CD4-positive, CD25-positive, alpha-beta regulatory T cell (primary cell): ENCODE results near the gene MT1B. TPM values are rescaled to one million over a fixed set of nuclear protein-coding genes. Genes with fewer than 3 reads are reported as not detected.

Experiments
- ATAC-seq, 2 donors: fragments of 150-1000 bp; cut with Tn5 transposase; one replicate each; pipeline ENCODE4 v1.10.0; 2021; ENCODE audit warnings: low read depth in 2 of 2, moderate number of reproducible peaks in 2 of 2, moderate library complexity in 1 of 2
- DNase-seq, 3 donors: peaks; one replicate each; pipeline versions ENCODE4 v3.0.0 to v3.0.0-alpha.2; 2012 to 2022; ENCODE audit warnings: mixed read lengths in 1 of 3
- H3K27ac ChIP-seq: one replicate; pipeline ENCODE4 v1.7.0; 2013; ENCODE audit warnings: mild to moderate bottlenecking, low read length; ENCODE audit not compliant: insufficient read depth, poor library complexity, severe bottlenecking
- H3K27me3 ChIP-seq: one replicate; pipeline ENCODE4 v1.7.0; 2013; ENCODE audit warnings: low read length; ENCODE audit not compliant: control insufficient read depth, insufficient read depth
- H3K36me3 ChIP-seq: one replicate; pipeline ENCODE4 v1.7.0; 2013; ENCODE audit warnings: mild to moderate bottlenecking, low read length, moderate library complexity; ENCODE audit not compliant: control insufficient read depth, insufficient read depth
- H3K4me1 ChIP-seq: 2 replicates; pipeline ENCODE4 v1.7.0; 2013; ENCODE audit warnings: mild to moderate bottlenecking, low read length; ENCODE audit not compliant: insufficient read depth, control insufficient read depth, poor library complexity, severe bottlenecking
- H3K4me3 ChIP-seq: one replicate; pipeline ENCODE4 v1.7.0; 2013; ENCODE audit warnings: low read depth, mild to moderate bottlenecking, low read length, moderate library complexity
- H3K9me3 ChIP-seq, 2 experiments: 1 replicate in 1 of 2; 2 replicates in 1 of 2; pipeline ENCODE4 v1.7.0; 2013; ENCODE audit warnings: low read length in 2 of 2, mild to moderate bottlenecking in 1 of 2, moderate library complexity in 1 of 2; ENCODE audit not compliant: control insufficient read depth in 2 of 2
- H3K27ac Mint-ChIP-seq, 3 donors: one replicate each; pipeline ENCODE4 v1.8.0; 2020 to 2022; ENCODE audit warnings: mild to moderate bottlenecking in 3 of 3, mixed read lengths in 3 of 3, moderate library complexity in 2 of 3
- H3K27me3 Mint-ChIP-seq: one replicate; pipeline ENCODE4 v1.8.0; 2022; ENCODE audit warnings: mild to moderate bottlenecking, mixed read lengths
- H3K36me3 Mint-ChIP-seq: one replicate; pipeline ENCODE4 v1.8.0; 2020; ENCODE audit warnings: mixed read lengths
- H3K4me1 Mint-ChIP-seq, 4 donors: one replicate each; pipeline ENCODE4 v1.8.0; 2020 to 2022; ENCODE audit warnings: mixed read lengths in 4 of 4, mild to moderate bottlenecking in 1 of 4
- H3K4me3 Mint-ChIP-seq, 4 donors: one replicate each; pipeline ENCODE4 v1.8.0; 2020 to 2022; ENCODE audit warnings: mild to moderate bottlenecking in 4 of 4, mixed read lengths in 4 of 4, moderate library complexity in 3 of 4
- H3K9me3 Mint-ChIP-seq, 7 donors: one replicate each; pipeline ENCODE4 v1.8.0; 2020 to 2022; ENCODE audit warnings: mixed read lengths in 7 of 7, mild to moderate bottlenecking in 3 of 7, moderate library complexity in 2 of 7
- polyA plus RNA-seq, 4 donors: library from polyadenylated mRNA; unstranded; fragments of 300-500 nt; fragmentation: Illumina TruSeq; gene quantifications; one replicate each; pipeline ENCODE4 v1.2.3, GENCODE V29; 2021
- total RNA-seq: library from RNA; stranded (reverse); gene quantifications from one replicate; pipeline ENCODE4 v1.2.3, GENCODE V29; 2022

The MT1B gene
- total and polyA plus RNA-seq, 5 donors from 2014 or later = not detected

GRCh38 chr16:56691885-56692284 is 40.2 kb downstream of the MT1B start:
- ATAC-seq (no peak), DNase-seq (no peak)
- Mint-ChIP-seq H3K4me1 (peaks cover 0 to 6% (median 0%) of the 10 kb centered on the region in 4 donors), H3K27me3 (no peaks in the 10 kb centered on the region), H3K4me3 (no peak overlapping the region), H3K27ac (no peak overlapping the region), H3K36me3 (no peaks in the 10 kb centered on the region), H3K9me3 (peaks cover 0 to 1% (median 0%) of the 10 kb centered on the region in 7 donors)
- Histone ChIP-seq H3K4me3 (no peak overlapping the region), H3K4me1 (no peaks in the 10 kb centered on the region), H3K27me3 (no peaks in the 10 kb centered on the region), H3K36me3 (no peaks in the 10 kb centered on the region), H3K27ac (no peak overlapping the region), H3K9me3 (no peaks in the 10 kb centered on the region)

GRCh38 chr16:56695246-56695645 is 43.6 kb downstream of the MT1B start:
- no peaks in the 10 kb centered on the region for H3K36me3 ChIP-seq
- H3K27me3 ChIP-seq = no peaks in the 10 kb centered on the region
- DNase-seq = no peak
- Mint-ChIP-seq H3K27me3 (peaks cover 4% of the 10 kb centered on the region), H3K36me3 (no peaks in the 10 kb centered on the region), H3K4me1 (peaks cover 0 to 6% (median 0%) of the 10 kb centered on the region in 4 donors), H3K4me3 (no peak overlapping the region), H3K9me3 (peaks cover 0 to 6% (median 0%) of the 10 kb centered on the region in 7 donors), H3K27ac (no peak overlapping the region)
- no peak for ATAC-seq
- no peaks in the 10 kb centered on the region for H3K4me1 ChIP-seq
- H3K9me3 ChIP-seq = no peaks in the 10 kb centered on the region
- no peak overlapping the region for H3K4me3 ChIP-seq
- H3K27ac ChIP-seq = no peak overlapping the region

GRCh38 chr16:56697456-56698155 is 45.9 kb downstream of the MT1B start:
- Histone ChIP-seq H3K36me3 (no peaks in the 10 kb centered on the region), H3K9me3 (no peaks in the 10 kb centered on the region), H3K4me1 (no peaks in the 10 kb centered on the region), H3K27me3 (no peaks in the 10 kb centered on the region), H3K27ac (no peak overlapping the region), H3K4me3 (no peak overlapping the region)
- peaks cover 0 to 12% (median 7%) of the 10 kb centered on the region in 4 donors for H3K4me1 Mint-ChIP-seq
- H3K36me3 Mint-ChIP-seq = no peaks in the 10 kb centered on the region
- peaks cover 0 to 6% (median 0%) of the 10 kb centered on the region in 7 donors for H3K9me3 Mint-ChIP-seq
- no peak overlapping the region for H3K27ac Mint-ChIP-seq
- ATAC-seq = no peak
- H3K27me3 Mint-ChIP-seq = peaks cover 4% of the 10 kb centered on the region
- DNase-seq = no peak
- no peak overlapping the region for H3K4me3 Mint-ChIP-seq

GRCh38 chr16:56700195-56700594 is 48.5 kb downstream of the MT1B start:
- Mint-ChIP-seq H3K27ac (no peak overlapping the region), H3K4me1 (peaks cover 0 to 11% (median 6%) of the 10 kb centered on the region in 4 donors), H3K9me3 (peaks cover 0 to 6% (median 0%) of the 10 kb centered on the region in 7 donors), H3K27me3 (peaks cover 4% of the 10 kb centered on the region), H3K36me3 (no peaks in the 10 kb centered on the region), H3K4me3 (no peak overlapping the region)
- ATAC-seq (no peak), DNase-seq (no peak)
- Histone ChIP-seq H3K4me3 (no peak overlapping the region), H3K9me3 (no peaks in the 10 kb centered on the region), H3K27me3 (no peaks in the 10 kb centered on the region), H3K36me3 (no peaks in the 10 kb centered on the region), H3K4me1 (no peaks in the 10 kb centered on the region), H3K27ac (no peak overlapping the region)

GRCh38 chr16:56700631-56701030 is 48.9 kb downstream of the MT1B start:
- no peaks in the 10 kb centered on the region for H3K36me3 ChIP-seq
- no peak overlapping the region for H3K27ac ChIP-seq
- H3K27me3 Mint-ChIP-seq = peaks cover 4% of the 10 kb centered on the region
- ATAC-seq (no peak), DNase-seq (no peak)
- no peaks in the 10 kb centered on the region for H3K27me3 ChIP-seq
- H3K4me1 Mint-ChIP-seq = peaks cover 0 to 15% (median 6%) of the 10 kb centered on the region in 4 donors
- no peaks in the 10 kb centered on the region for H3K36me3 Mint-ChIP-seq
- H3K27ac Mint-ChIP-seq = no peak overlapping the region
- H3K4me3 ChIP-seq = no peak overlapping the region
- H3K4me3 Mint-ChIP-seq = no peak overlapping the region
- no peaks in the 10 kb centered on the region for H3K4me1 ChIP-seq
- peaks cover 0 to 6% (median 0%) of the 10 kb centered on the region in 7 donors for H3K9me3 Mint-ChIP-seq
- H3K9me3 ChIP-seq = no peaks in the 10 kb centered on the region

- Histone ChIP-seq H3K36me3 (no peaks in the 10 kb centered on the region), H3K27ac (no peak overlapping the region), H3K4me1 (no peaks in the 10 kb centered on the region), H3K9me3 (no peaks in the 10 kb centered on the region), H3K4me3 (no peak overlapping the region), H3K27me3 (no peaks in the 10 kb centered on the region)
- ATAC-seq = no peak
- Mint-ChIP-seq H3K36me3 (no peaks in the 10 kb centered on the region), H3K27me3 (peaks cover 4% of the 10 kb centered on the region), H3K4me1 (peaks cover 0 to 15% (median 6%) of the 10 kb centered on the region in 4 donors), H3K27ac (peak overlapping the region in 2 of 3 donors; percentile 25 to 79), H3K9me3 (peaks cover 0 to 5% (median 0%) of the 10 kb centered on the region in 7 donors), H3K4me3 (no peak overlapping the region)
- no peak for DNase-seq
Observed at GRCh38 chr16:56701534-56701933, 49.8 kb downstream of the MT1B start.

Other genes starting within 250 kb of the MT1B start
- gene AMFR, start 226.3 kb upstream of the MT1B start, total RNA-seq = 77.3 TPM
- 10 to 100 TPM; 21.1 to 60.4 (median 44.0) TPM for gene AMFR, start 226.3 kb upstream of the MT1B start, polyA plus RNA-seq
- 111 TPM for gene NUDT21, start 200.6 kb upstream of the MT1B start, total RNA-seq
- gene NUDT21, start 200.6 kb upstream of the MT1B start, polyA plus RNA-seq = 100 to 1,000 TPM in 3 of 4 donors, 10 to 100 TPM in 1; 91.9 to 128 (median 104) TPM
- gene OGFOD1, start 200.3 kb upstream of the MT1B start, total RNA-seq = 22.7 TPM
- gene OGFOD1, start 200.3 kb upstream of the MT1B start, polyA plus RNA-seq = 10 to 100 TPM; 80.9 to 96.4 (median 85.7) TPM
- gene BBS2, start 131.9 kb upstream of the MT1B start, total RNA-seq = 46.5 TPM
- 10 to 100 TPM; 24.8 to 39.2 (median 33.6) TPM for gene BBS2, start 131.9 kb upstream of the MT1B start, polyA plus RNA-seq
- gene MT4, start 86.8 kb upstream of the MT1B start, total RNA-seq = not detected
- gene MT4, start 86.8 kb upstream of the MT1B start, polyA plus RNA-seq = not detected
- not detected for gene MT3, start 62.4 kb upstream of the MT1B start, total RNA-seq
- gene MT3, start 62.4 kb upstream of the MT1B start, polyA plus RNA-seq = 1 to 10 TPM in 1 of 4 donors, not detected in 3; 1.2 TPM
- 110 TPM for gene MT2A, start 43.3 kb upstream of the MT1B start, total RNA-seq
- gene MT2A, start 43.3 kb upstream of the MT1B start, polyA plus RNA-seq = 100 to 1,000 TPM; 103 to 444 (median 261) TPM
- gene MT1E, start 26.1 kb upstream of the MT1B start, total RNA-seq = 10.4 TPM
- gene MT1E, start 26.1 kb upstream of the MT1B start, polyA plus RNA-seq = 10 to 100 TPM in 3 of 4 donors, 1 to 10 TPM in 1; 5.6 to 86.9 (median 24.7) TPM
- gene MT1M, start 19.2 kb upstream of the MT1B start, total RNA-seq = not detected
- not detected for gene MT1M, start 19.2 kb upstream of the MT1B start, polyA plus RNA-seq
- not detected for gene MT1A, start 13.2 kb upstream of the MT1B start, total RNA-seq
- not detected for gene MT1A, start 13.2 kb upstream of the MT1B start, polyA plus RNA-seq
- 6.8 TPM for gene MT1F, start 6.1 kb downstream of the MT1B start, total RNA-seq
- 10 to 100 TPM; 26.0 to 88.5 (median 37.1) TPM for gene MT1F, start 6.1 kb downstream of the MT1B start, polyA plus RNA-seq
- gene MT1G, start 16.2 kb downstream of the MT1B start, total RNA-seq = not detected
- gene MT1G, start 16.2 kb downstream of the MT1B start, polyA plus RNA-seq = not detected
- not detected for gene MT1H, start 17.9 kb downstream of the MT1B start, total RNA-seq
- gene MT1H, start 17.9 kb downstream of the MT1B start, polyA plus RNA-seq = not detected
- 20.2 TPM for gene MT1X, start 30.6 kb downstream of the MT1B start, total RNA-seq
- gene MT1X, start 30.6 kb downstream of the MT1B start, polyA plus RNA-seq = 100 to 1,000 TPM; 125 to 231 (median 159) TPM
- gene NUP93, start 78.2 kb downstream of the MT1B start, total RNA-seq = 66.8 TPM
- 10 to 100 TPM; 55.0 to 92.7 (median 79.4) TPM for gene NUP93, start 78.2 kb downstream of the MT1B start, polyA plus RNA-seq
- not detected for gene SLC12A3, start 213.3 kb downstream of the MT1B start, total RNA-seq
- not detected for gene SLC12A3, start 213.3 kb downstream of the MT1B start, polyA plus RNA-seq